Smooth muscle cell (in vitro differentiated cells): ENCODE data around the gene MAPK8IP3. TPM values are rescaled to one million over a fixed set of nuclear protein-coding genes. Genes with fewer than 3 reads are reported as not detected.
A peak's percentile ranks its signal among the peaks of the same experiment; 100 is the strongest.

Experiments used
- DNase-seq: peaks from one replicate; lab custom pipeline; 2025; ENCODE audit not compliant: unreplicated experiment; lab: John Stamatoyannopoulos, UW
- H2AFZ ChIP-seq: fragments of 200-600 bp; sonication (generic); 2 replicates; pipeline ENCODE4 v1.6.0; 2016; ENCODE audit warnings: antibody characterized with exemption, low read depth, mild to moderate bottlenecking
- H3F3A ChIP-seq: fragments of 200-600 bp; sonication (generic); 2 replicates; pipeline ENCODE4 v1.6.0; 2017; ENCODE audit warnings: antibody characterized with exemption, low read depth
- H3K27ac ChIP-seq: fragments of 200-600 bp; sonication (generic); 2 replicates; pipeline ENCODE4 v1.5.1; 2016; ENCODE audit warnings: low read depth, mild to moderate bottlenecking
- H3K27me3 ChIP-seq: fragments of 200-600 bp; sonication (generic); 2 replicates; pipeline ENCODE4 v1.6.1; 2016; ENCODE audit warnings: low read depth, mild to moderate bottlenecking
- H3K36me3 ChIP-seq: fragments of 200-600 bp; sonication (generic); 2 replicates; pipeline ENCODE4 v1.5.1; 2016; ENCODE audit warnings: low read depth
- H3K4me1 ChIP-seq: fragments of 200-600 bp; sonication (generic); 2 replicates; pipeline ENCODE4 v1.5.1; 2016; ENCODE audit warnings: low read depth
- H3K4me2 ChIP-seq: fragments of 200-600 bp; sonication (generic); 2 replicates; pipeline ENCODE4 v1.6.0; 2016; ENCODE audit warnings: mild to moderate bottlenecking
- H3K4me3 ChIP-seq: fragments of 200-600 bp; sonication (generic); 2 replicates; pipeline ENCODE4 v1.5.1; 2016; ENCODE audit warnings: mild to moderate bottlenecking
- H3K79me2 ChIP-seq: fragments of 200-600 bp; sonication (generic); 2 replicates; pipeline ENCODE4 v1.6.0; 2016; ENCODE audit warnings: low read depth, mild to moderate bottlenecking
- H3K9ac ChIP-seq: fragments of 200-600 bp; sonication (generic); 2 replicates; pipeline ENCODE4 v1.6.0; 2016; ENCODE audit warnings: low read depth
- H3K9me3 ChIP-seq: fragments of 200-600 bp; sonication (generic); replicated peaks from 2 replicates; pipeline ENCODE4 v1.5.1; 2016; ENCODE audit warnings: low read depth
- H4K20me1 ChIP-seq: fragments of 200-600 bp; sonication (generic); 2 replicates; pipeline ENCODE4 v1.6.0; 2016; ENCODE audit warnings: low read depth
- CTCF ChIP-seq: fragments of 200-600 bp; sonication (generic); IDR thresholded peaks from 2 replicates; pipeline ENCODE4 v1.5.1; 2017; ENCODE audit warnings: borderline replicate concordance, mild to moderate bottlenecking, antibody characterized with exemption; ENCODE audit not compliant: insufficient read depth, poor library complexity, severe bottlenecking
- WGBS: methylation state at CpG from one replicate; pipeline ENCODE4 v1.1.7; 2016; ENCODE audit warnings: low lambda C conversion rate; 5-methylcytosine and 5-hydroxymethylcytosine counted together
- polyA plus RNA-seq: library from polyadenylated mRNA; unstranded; fragments of >200 nt; fragmentation: Nextera tagmentation; extraction: Ambion mirVana; gene quantifications from 2 replicates; pipeline ENCODE4 v1.2.1, GENCODE V29; 2016
- total RNA-seq: library from RNA; depleted of rRNA; stranded (reverse); fragments of >200 nt; gene quantifications from 2 replicates; pipeline ENCODE4 v1.2.3, GENCODE V29; 2014

MAPK8IP3 gene
- total and polyA plus RNA-seq, 2 experiments from 2014 or later, result 43.6 to 47.8 TPM

- H3K4me1 ChIP-seq, result peaks cover 20% of the 10 kb centered on the region
- H2AFZ ChIP-seq, result peak overlapping the region; percentile 15
- peaks cover 30% of the 10 kb centered on the region for H4K20me1 ChIP-seq
- H3K79me2 ChIP-seq, result peaks cover 24% of the 10 kb centered on the region
- peak overlapping the region; percentile 68 for H3K27ac ChIP-seq
- peak overlapping the region; percentile 100 for H3K4me2 ChIP-seq
- no peaks in the 10 kb centered on the region for H3K27me3 ChIP-seq
- TF ChIP-seq CTCF, result no peak
- DNase-seq, result no peak
- peaks cover 8% of the 10 kb centered on the region for H3F3A ChIP-seq
- H3K9me3 ChIP-seq, result no peaks in the 10 kb centered on the region
- 25% methylated on average over 44 of the region's 45 CpGs for WGBS
- H3K36me3 ChIP-seq, result no peaks in the 10 kb centered on the region
- H3K4me3 ChIP-seq, result peak overlapping the region; percentile 83
- peak overlapping the region; percentile 86 for H3K9ac ChIP-seq
These were observed 67.9 kb downstream of the MAPK8IP3 start for GRCh38 chr16:1773703-1774447.

DNA sequence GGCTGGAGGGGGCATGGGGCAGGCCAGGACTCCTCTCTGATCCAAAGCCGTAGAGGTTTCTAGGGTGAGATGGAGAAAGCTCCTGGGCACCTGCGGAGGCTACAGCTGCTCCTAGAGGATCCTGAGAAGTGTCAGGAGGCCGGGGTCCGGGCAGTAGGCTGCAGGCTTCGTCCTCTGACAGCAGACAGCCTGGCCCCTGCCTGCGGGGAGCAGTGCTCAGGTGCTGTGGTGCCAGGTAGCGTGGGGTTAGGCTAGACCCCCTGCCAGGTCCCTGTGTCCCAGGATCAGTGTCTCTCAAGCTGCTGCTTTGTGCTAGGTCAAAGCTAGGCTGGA, 68.4 kb downstream of the MAPK8IP3 start:
- no peaks in the 10 kb centered on the region for H3K36me3 ChIP-seq
- H4K20me1 ChIP-seq, result peaks cover 29% of the 10 kb centered on the region
- TF ChIP-seq CTCF, result no peak
- peak overlapping the region; percentile 83 for H3K4me3 ChIP-seq
- peak overlapping the region; percentile 100 for H3K4me2 ChIP-seq
- no peaks in the 10 kb centered on the region for H3K9me3 ChIP-seq
- H3K27me3 ChIP-seq, result no peaks in the 10 kb centered on the region
- H3K4me1 ChIP-seq, result peaks cover 20% of the 10 kb centered on the region
- WGBS, result 99% methylated on average over 7 of the region's 7 CpGs
- no peak overlapping the region for H3K9ac ChIP-seq
- no peak overlapping the region for H3K27ac ChIP-seq
- peaks cover 8% of the 10 kb centered on the region for H3F3A ChIP-seq
- H3K79me2 ChIP-seq, result peaks cover 24% of the 10 kb centered on the region
- DNase-seq, result no peak
- no peak overlapping the region for H2AFZ ChIP-seq

- WGBS, result 96% methylated on average over 30 of the region's 30 CpGs
- H4K20me1 ChIP-seq, result peaks cover 21% of the 10 kb centered on the region
- H3K27me3 ChIP-seq, result no peaks in the 10 kb centered on the region
- no peak overlapping the region for H3K27ac ChIP-seq
- DNase-seq, result no peak
- H3K4me3 ChIP-seq, result no peak overlapping the region
- peaks cover 20% of the 10 kb centered on the region for H3K4me1 ChIP-seq
- no peak overlapping the region for H3K9ac ChIP-seq
- no peak overlapping the region for H3K4me2 ChIP-seq
- no peaks in the 10 kb centered on the region for H3K36me3 ChIP-seq
- H3K9me3 ChIP-seq, result no peaks in the 10 kb centered on the region
- peaks cover 24% of the 10 kb centered on the region for H3K79me2 ChIP-seq
- no peak overlapping the region for H2AFZ ChIP-seq
- peaks cover 2% of the 10 kb centered on the region for H3F3A ChIP-seq
- TF ChIP-seq CTCF, result no peak
These were observed 69.2 kb downstream of the MAPK8IP3 start for GRCh38 chr16:1775006-1775845.
